ENCODE data around the gene SDR42E2. TPM values are rescaled to one million over a fixed set of nuclear protein-coding genes. Genes with fewer than 3 reads are reported as not detected.

Gene SDR42E2
- total and polyA plus RNA-seq, 9 donors = 0.04 to 0.22 (median 0.07) TPM; not detected in 4

DNA sequence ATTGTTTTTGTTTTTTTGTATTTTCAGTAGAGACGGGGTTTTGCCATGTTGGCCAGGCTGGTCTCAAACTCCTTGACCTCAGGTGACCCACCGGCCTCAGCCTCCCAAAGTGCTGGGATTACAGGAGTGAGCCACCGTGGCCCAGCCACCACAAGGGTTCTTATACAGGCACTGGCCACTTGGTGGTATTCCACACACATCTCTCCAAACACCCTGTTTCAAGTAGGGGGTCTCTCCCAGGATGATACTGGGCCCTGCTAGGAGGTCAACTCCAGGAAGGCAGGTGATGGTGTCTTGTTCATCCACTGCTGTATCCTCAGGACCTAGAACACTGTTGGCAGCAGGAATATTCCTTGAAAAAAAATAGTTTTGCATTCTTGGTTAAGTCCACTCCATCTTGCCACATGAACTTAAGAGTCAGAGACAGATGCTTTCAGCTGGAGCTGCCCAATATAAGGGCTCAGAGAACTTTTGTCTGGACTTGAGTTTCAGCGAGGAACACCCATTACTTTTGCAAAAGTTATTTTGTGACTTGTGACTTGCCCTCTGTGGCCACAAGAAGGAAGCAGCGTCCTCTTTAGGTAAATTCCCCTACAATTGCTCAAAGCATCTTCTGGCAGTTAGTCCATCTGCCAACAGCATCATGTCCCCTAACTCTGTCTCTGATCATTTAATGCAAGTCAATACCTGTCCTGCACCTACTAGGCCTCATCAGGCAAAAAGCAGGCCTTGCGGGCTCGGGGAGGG is 36.4 kb downstream of the SDR42E2 start:
- no peak overlapping the region for H3K27ac ChIP-seq (ENCODE audit: low read length)
- no peaks in the 10 kb centered on the region for H3K36me3 ChIP-seq (ENCODE audit: control insufficient read depth, insufficient read depth, low read length)
- peaks cover 10% of the 10 kb centered on the region for H3K4me1 ChIP-seq (ENCODE audit: control insufficient read depth, insufficient read depth, low read length)
- H3K9me3 ChIP-seq (replicated peaks; ENCODE audit: control insufficient read depth, low read depth, low read length) = no peaks in the 10 kb centered on the region
- no peaks in the 10 kb centered on the region for H3K27me3 ChIP-seq (ENCODE audit: control insufficient read depth, insufficient read depth, low read length)
- WGBS (ENCODE audit: insufficient coverage) = 71% methylated on average over 6 of the region's 7 CpGs
- no peak overlapping the region for H3K4me3 ChIP-seq (ENCODE audit: low read length)
- DNase-seq = no peak

- Histone ChIP-seq H3K27ac (ENCODE audit: low read length) (no peak overlapping the region), H3K36me3 (ENCODE audit: control insufficient read depth, insufficient read depth, low read length) (no peaks in the 10 kb centered on the region), H3K4me3 (ENCODE audit: low read length) (no peak overlapping the region), H3K4me1 (ENCODE audit: control insufficient read depth, insufficient read depth, low read length) (peaks cover 8% of the 10 kb centered on the region), H3K9me3 (replicated peaks; ENCODE audit: control insufficient read depth, low read depth, low read length) (peaks cover 3% of the 10 kb centered on the region), H3K27me3 (ENCODE audit: control insufficient read depth, insufficient read depth, low read length) (no peaks in the 10 kb centered on the region)
- no peak for DNase-seq
- WGBS (ENCODE audit: insufficient coverage) = 100% methylated on average over 1 of the region's 6 CpGs
Observed at GRCh38 chr16:22202261-22202637, 39.9 kb downstream of the SDR42E2 start.

DNA sequence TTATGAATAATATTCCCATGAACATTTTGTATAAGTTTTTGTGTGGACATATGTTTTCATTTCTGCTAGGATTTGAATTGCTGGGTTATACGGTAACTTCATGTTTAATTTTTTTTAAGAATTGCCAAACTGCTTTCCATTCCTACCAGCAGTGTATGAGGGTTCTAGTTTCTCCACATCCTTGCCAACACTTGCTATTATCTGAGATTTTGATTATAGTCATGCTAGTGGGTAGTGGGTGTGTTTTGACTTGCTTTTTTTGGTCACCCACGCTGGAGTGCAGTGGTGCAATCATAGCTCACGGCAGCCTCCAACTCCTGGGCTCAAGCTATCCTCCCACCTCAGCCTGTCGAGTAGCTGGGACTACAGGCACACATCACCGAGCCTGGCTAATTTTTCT is 40.8 kb downstream of the SDR42E2 start:
- no peak overlapping the region for H3K27ac ChIP-seq (ENCODE audit: low read length)
- no peak for DNase-seq
- H3K4me3 ChIP-seq (ENCODE audit: low read length) = no peak overlapping the region
- no peaks in the 10 kb centered on the region for H3K27me3 ChIP-seq (ENCODE audit: control insufficient read depth, insufficient read depth, low read length)
- no CpG with 5 or more reads among the region's 5 CpGs for WGBS (ENCODE audit: insufficient coverage)
- H3K9me3 ChIP-seq (replicated peaks; ENCODE audit: control insufficient read depth, low read depth, low read length) = peaks cover 3% of the 10 kb centered on the region
- H3K4me1 ChIP-seq (ENCODE audit: control insufficient read depth, insufficient read depth, low read length) = peaks cover 16% of the 10 kb centered on the region
- H3K36me3 ChIP-seq (ENCODE audit: control insufficient read depth, insufficient read depth, low read length) = no peaks in the 10 kb centered on the region

- Histone ChIP-seq H3K4me3 (ENCODE audit: low read length) (no peak overlapping the region), H3K4me1 (ENCODE audit: control insufficient read depth, insufficient read depth, low read length) (peaks cover 26% of the 10 kb centered on the region), H3K27me3 (ENCODE audit: control insufficient read depth, insufficient read depth, low read length) (no peaks in the 10 kb centered on the region), H3K36me3 (ENCODE audit: control insufficient read depth, insufficient read depth, low read length) (no peaks in the 10 kb centered on the region), H3K9me3 (replicated peaks; ENCODE audit: control insufficient read depth, low read depth, low read length) (peaks cover 3% of the 10 kb centered on the region), H3K27ac (ENCODE audit: low read length) (no peak overlapping the region)
- no CpG with 5 or more reads among the region's 2 CpGs for WGBS (ENCODE audit: insufficient coverage)
- no peak for DNase-seq
Observed at GRCh38 chr16:22204091-22204655, 41.9 kb downstream of the SDR42E2 start.

DNA sequence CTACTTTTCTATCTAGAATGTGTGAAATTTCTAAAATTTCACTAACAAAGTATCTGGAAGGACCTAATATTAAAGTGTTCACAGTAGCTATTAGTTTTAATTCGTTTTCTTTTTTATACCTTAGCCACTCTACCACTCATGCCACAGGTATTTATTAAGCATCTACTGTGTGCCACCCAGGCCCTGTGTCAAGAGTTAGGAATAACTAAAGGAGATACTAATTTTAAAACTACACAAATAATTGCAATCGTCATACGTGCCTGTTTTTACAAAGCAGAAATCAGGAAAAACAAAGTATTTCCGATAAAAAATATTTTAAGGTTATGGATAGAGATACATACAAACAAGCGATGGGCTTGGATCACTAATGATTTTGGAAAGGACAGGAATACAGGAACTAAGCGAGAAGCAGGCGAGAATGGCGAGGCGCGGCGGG is 43.3 kb downstream of the SDR42E2 start:
- DNase-seq = no peak
- peaks cover 33% of the 10 kb centered on the region for H3K4me1 ChIP-seq (ENCODE audit: control insufficient read depth, insufficient read depth, low read length)
- peak overlapping the region; percentile 91 for H3K27ac ChIP-seq (ENCODE audit: low read length)
- peaks cover 5% of the 10 kb centered on the region for H3K9me3 ChIP-seq (replicated peaks; ENCODE audit: control insufficient read depth, low read depth, low read length)
- peak overlapping the region; percentile 85 for H3K4me3 ChIP-seq (ENCODE audit: low read length)
- WGBS (ENCODE audit: insufficient coverage) = 0% methylated on average over 7 of the region's 11 CpGs
- H3K27me3 ChIP-seq (ENCODE audit: control insufficient read depth, insufficient read depth, low read length) = no peaks in the 10 kb centered on the region
- peaks cover 7% of the 10 kb centered on the region for H3K36me3 ChIP-seq (ENCODE audit: control insufficient read depth, insufficient read depth, low read length)

DNA sequence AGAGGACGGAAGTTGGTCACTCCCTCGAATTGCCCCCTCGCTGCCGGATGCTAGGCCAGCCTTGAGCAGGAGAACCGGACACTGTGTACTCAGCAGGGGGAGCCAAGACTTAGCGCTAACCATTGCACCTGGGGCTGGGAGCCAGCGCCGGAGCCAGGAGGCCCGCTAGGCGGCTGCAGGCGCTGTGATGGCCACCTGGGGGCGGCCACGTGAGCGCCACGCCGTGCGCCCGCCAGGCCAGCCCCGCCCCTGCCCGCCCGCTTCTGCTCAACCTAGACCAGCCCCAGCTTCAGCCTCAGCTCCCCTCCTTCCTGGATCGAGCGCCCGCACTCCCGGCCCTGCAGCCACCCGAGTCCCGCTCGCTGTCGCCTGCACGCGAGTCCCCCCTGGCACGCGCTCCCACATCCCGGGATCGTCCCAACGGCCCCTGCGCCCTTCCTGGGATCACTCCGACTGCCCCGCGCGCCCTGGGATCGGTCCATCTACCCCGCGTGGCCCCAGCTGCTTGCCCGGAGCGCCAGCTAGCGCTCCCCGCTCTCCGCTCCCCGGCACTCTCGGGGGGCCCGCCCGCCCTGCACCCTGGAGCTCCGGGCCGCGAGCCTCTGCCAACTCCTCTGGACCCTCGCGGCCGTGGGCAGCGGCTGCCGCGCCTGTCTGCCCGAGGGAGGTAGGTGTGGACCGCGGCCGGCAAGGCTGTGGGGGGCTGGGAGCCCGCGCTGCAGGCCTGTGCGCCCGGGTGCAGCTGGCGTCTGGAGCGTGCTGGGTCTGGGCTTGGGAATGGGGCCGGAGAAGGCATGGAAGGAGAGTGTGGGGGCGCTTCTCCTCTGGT is 43.9 kb downstream of the SDR42E2 start, which contains the start of gene EEF2K:
EEF2K (plus strand) TSS at position 266 of the 829 bp plus-strand sequence. CDS start 19,452 bp downstream, outside the sequence.
- peak within 1 kb of the TSS; percentile 93 for H3K27ac ChIP-seq (ENCODE audit: low read length)
- peaks cover 10% of the 10 kb centered on the region for H3K9me3 ChIP-seq (replicated peaks; ENCODE audit: control insufficient read depth, low read depth, low read length)
- peaks cover 13% of the 10 kb centered on the region for H3K36me3 ChIP-seq (ENCODE audit: control insufficient read depth, insufficient read depth, low read length)
- peak; percentile 98 for DNase-seq
- peak within 1 kb of the TSS; percentile 85 for H3K4me3 ChIP-seq (ENCODE audit: low read length)
- H3K27me3 ChIP-seq (ENCODE audit: control insufficient read depth, insufficient read depth, low read length) = no peaks in the 10 kb centered on the region
- H3K4me1 ChIP-seq (ENCODE audit: control insufficient read depth, insufficient read depth, low read length) = peaks cover 38% of the 10 kb centered on the region
- under 1% methylated on average over 73 of the region's 74 CpGs for WGBS (ENCODE audit: insufficient coverage)

DNA sequence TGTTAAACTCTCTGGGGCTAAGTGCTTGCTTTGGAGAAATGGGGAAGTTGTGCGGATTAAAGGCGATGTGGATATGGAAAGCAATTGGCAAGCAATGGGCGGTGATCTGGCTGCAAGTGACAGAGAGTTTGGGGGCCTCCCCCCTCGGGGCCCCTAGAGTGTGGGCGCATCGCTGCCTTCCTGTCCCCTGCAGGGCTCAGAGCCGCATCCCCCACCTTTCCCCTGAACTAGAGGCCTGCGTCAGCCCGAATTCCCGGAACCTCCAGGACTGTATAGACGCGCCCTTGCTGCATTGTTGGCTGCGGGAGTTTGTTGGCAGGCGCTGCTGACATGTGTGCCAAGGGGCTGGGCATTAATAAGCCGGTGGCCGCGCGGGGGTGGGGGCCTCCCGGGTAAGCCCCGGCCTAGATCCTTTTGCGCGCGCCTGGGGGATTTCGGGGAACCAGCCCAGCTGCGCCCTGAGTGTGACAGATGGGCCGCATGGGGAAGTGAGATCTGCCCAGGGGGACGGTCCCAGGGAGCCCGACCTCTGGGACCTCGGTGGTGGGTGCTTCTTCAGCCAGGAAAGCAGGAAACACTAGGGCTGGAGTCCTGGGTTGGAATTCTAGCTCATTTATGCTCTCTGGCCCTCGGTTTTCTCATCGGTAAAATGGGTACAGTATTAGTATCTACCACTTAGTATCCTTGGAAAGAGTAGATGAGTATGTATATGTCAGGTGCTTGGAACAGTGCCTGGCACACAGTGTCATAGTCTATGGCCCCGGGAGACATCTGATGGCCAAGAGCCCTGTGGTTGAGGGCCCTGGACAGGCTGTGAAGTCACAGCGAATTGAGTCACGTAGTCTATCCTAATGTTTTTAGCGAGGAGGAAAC is 44.8 kb downstream of the SDR42E2 start:
- WGBS (ENCODE audit: insufficient coverage) = 5% methylated on average over 32 of the region's 35 CpGs
- Histone ChIP-seq H3K36me3 (ENCODE audit: control insufficient read depth, insufficient read depth, low read length) (peaks cover 15% of the 10 kb centered on the region), H3K4me3 (ENCODE audit: low read length) (peak overlapping the region; percentile 85), H3K27me3 (ENCODE audit: control insufficient read depth, insufficient read depth, low read length) (no peaks in the 10 kb centered on the region), H3K9me3 (replicated peaks; ENCODE audit: control insufficient read depth, low read depth, low read length) (peaks cover 10% of the 10 kb centered on the region), H3K27ac (ENCODE audit: low read length) (peak overlapping the region; percentile 93), H3K4me1 (ENCODE audit: control insufficient read depth, insufficient read depth, low read length) (peaks cover 38% of the 10 kb centered on the region)
- DNase-seq = peak; percentile 91

DNA sequence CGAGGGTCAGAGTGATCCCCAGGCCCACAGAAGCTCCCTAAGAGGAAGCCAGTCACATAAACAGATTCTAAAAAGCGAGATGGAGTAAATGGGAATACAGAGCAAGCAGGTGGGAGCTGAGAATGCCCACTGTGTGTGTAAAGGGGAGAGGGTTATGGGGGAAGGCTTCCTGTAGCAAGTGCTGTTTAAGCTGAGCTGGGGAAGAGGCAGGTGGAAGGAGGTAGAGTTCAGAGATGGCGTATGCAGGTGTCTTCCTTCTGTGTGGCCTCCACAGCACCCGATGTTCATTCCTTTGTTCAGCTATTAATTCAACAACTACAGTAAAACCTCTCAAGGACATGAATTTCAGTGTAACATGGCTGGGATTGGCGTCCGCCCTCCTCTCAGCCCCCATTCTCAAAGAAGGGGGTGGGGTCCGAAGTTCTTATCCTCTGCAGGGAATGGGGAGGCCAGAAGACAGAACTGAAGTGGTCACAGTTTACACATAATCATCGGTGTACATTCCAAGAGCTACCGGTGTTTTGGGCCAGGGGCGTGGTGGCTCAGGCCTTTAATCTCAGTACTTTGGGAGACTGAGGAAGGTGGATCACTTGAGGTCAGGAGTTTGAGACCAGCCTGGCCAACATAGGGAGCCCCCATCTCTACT is 45.5 kb downstream of the SDR42E2 start:
- Histone ChIP-seq H3K36me3 (ENCODE audit: control insufficient read depth, insufficient read depth, low read length) (peaks cover 15% of the 10 kb centered on the region), H3K4me1 (ENCODE audit: control insufficient read depth, insufficient read depth, low read length) (peaks cover 38% of the 10 kb centered on the region), H3K9me3 (replicated peaks; ENCODE audit: control insufficient read depth, low read depth, low read length) (peaks cover 10% of the 10 kb centered on the region), H3K27ac (ENCODE audit: low read length) (peak overlapping the region; percentile 93), H3K27me3 (ENCODE audit: control insufficient read depth, insufficient read depth, low read length) (no peaks in the 10 kb centered on the region), H3K4me3 (ENCODE audit: low read length) (peak overlapping the region; percentile 85)
- no peak for DNase-seq
- WGBS (ENCODE audit: insufficient coverage) = 46% methylated on average over 1 of the region's 10 CpGs

DNA sequence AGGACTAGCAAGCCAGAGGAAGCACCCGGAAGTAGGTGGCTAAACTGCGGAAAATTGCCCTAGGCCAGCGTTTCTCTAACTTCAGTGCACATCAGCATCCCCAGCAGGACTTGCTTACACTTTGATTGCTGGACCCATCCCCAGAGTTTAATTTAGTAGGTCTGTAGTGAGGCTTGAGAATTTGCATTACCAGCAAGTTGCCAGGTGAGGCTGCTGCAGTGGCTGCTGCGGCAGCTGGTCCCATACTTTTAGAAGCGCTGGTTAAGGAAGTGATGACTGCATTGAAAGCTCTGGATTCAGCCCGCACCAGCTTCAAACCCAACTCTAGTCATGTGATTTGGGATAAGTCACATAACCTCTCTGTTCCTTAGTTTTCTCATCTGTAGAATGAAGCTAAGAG is 48.0 kb downstream of the SDR42E2 start:
- DNase-seq = no peak
- Histone ChIP-seq H3K27ac (ENCODE audit: low read length) (no peak overlapping the region), H3K9me3 (replicated peaks; ENCODE audit: control insufficient read depth, low read depth, low read length) (peaks cover 7% of the 10 kb centered on the region), H3K36me3 (ENCODE audit: control insufficient read depth, insufficient read depth, low read length) (peaks cover 31% of the 10 kb centered on the region), H3K27me3 (ENCODE audit: control insufficient read depth, insufficient read depth, low read length) (no peaks in the 10 kb centered on the region), H3K4me3 (ENCODE audit: low read length) (no peak overlapping the region), H3K4me1 (ENCODE audit: control insufficient read depth, insufficient read depth, low read length) (peaks cover 37% of the 10 kb centered on the region)
- 100% methylated on average over 1 of the region's 6 CpGs for WGBS (ENCODE audit: insufficient coverage)
